ENCODE data around the gene PELI2.

GRCh38 chr14:56210571-56210970, 92.4 kb downstream of the PELI2 start:
- TF ChIP-seq CTCF (IDR thresholded peaks at IDR 0.05; ENCODE audit: low read length) (no peak), EZH2 (optimal IDR thresholded peaks at IDR 0.05; ENCODE audit: low read depth, low read length) (no peak)
